GM19452 (cell line): Measurements from ENCODE around the gene PABPC1L.
"Not testable (repeated sequence)": the region's sequence is repeated elsewhere in the genome, so short reads cannot be mapped to it uniquely, and the experiment has no call there.

Source experiments
- ATAC-seq: cut with Tn5 transposase; IDR thresholded peaks from one replicate; pipeline ENCODE4 v1.9.1; 2021; ENCODE audit not compliant: unreplicated experiment

PABPC1L gene

DNA sequence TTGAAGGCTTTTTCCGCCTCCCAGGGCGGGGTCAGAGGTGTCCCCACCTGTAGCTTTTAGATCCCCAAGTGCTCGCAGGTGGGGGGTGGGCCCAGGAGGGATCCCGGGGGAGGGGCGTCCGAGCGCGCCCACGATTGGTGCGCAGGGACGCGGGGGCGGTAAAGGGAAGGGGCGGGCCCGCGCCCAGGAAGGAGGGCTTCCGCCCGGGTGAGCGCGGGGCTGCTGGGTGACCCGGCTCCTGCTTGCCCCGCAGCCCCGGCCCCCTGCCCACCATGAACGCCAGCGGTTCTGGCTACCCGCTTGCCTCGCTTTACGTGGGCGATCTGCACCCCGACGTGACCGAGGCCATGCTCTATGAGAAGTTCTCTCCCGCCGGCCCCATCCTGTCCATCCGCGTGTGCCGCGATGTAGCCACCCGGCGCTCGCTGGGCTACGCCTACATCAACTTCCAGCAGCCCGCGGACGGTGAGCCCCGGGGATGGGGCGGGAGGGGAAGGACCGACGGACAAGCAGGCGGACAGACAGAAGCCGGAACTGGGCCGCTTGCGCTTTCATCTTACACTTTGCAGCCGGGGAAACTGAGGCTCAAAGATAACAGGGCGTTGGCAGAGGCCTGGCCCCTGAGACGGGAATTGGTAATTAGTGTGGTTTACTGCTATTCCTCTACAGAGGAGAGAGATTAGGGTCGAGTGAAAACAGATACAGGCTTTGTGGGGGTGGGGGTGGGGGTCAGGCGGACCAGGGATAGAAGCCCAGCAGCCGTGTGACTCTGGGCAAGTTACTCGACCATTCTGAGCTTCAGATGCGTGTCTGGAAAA is at the start of gene PABPC1L:
Gene PABPC1L (plus strand): TSS at position 189 of the 818 bp plus-strand sequence. CDS start 84 bp downstream, at position 273.
- peak; percentile 88 for ATAC-seq

DNA sequence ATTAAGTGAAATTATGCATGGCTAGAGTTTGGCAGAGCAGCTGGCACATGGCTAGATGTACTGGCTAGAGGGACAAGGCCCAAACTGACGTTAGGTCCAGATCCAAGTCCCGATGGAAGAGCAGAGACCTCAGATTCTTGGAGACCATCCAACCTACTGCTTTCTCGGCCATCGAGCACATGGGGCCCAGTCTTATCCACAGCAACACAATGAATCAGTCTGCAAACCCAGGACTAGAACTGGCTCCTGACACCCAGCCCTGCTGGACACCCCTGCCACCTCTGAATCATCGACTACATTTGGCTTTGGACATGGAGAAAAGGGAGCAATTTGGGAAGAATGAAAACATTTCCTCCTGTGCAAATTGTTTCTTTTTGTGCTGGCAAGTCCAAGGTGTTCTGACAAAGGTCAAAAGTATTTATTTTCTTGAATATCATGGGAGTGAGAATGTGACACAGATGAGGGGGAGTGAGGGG is 48.3 kb upstream of the PABPC1L start:
- no peak for ATAC-seq

DNA sequence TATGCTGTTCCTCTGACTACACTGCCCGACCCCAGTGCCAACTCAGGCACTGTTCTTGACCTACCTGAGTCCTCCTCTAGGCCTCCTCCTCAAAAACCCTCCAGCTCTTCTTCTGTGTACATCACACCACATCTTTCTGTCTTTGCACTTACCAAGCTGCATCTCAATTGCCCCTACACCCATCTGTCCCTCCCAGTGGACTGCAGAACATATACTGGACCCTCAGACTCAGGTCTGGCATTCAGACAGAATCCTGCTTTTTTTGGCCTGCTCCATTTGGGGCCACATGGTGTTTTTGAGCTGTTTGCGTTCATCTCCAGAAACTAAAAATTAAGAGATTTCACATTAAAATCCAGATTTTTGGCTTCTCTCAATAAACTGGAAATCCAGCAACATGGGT is 47.6 kb upstream of the PABPC1L start:
- ATAC-seq: no peak

DNA sequence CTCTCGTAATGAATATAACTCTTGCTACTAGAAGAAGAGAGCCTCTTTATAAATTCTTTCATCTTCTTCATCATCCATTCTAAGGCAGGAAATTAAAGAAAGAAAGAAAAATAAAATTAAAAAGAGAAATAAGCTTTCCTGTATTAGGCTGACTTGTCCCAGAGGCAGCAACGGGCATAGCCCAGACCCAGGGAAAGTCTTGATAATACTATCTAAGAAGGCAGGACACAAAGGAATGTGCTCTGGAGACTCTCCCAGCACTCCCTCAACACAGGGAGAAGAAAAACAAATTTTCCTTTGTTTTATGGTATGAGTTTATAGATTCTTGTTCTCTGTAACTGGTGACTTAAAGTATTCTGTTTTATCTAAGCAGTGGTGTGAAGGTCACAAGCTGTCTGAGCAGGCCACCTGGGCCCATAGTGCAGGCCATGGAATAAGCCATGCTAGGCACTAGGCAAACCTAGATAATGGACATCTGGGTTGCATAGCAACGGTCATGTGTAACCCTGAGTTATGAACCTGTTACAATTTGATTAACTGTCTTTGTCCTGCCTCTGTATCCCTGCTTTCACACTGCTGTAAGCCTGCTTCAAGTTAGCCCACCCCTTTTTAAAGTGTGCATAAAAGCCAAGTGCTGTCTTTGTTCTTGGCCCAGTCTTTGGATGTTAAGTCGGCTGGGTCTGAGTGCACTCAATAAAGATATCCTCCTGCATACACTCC is 46.3 kb upstream of the PABPC1L start:
- ATAC-seq: not testable (repeated sequence)

DNA sequence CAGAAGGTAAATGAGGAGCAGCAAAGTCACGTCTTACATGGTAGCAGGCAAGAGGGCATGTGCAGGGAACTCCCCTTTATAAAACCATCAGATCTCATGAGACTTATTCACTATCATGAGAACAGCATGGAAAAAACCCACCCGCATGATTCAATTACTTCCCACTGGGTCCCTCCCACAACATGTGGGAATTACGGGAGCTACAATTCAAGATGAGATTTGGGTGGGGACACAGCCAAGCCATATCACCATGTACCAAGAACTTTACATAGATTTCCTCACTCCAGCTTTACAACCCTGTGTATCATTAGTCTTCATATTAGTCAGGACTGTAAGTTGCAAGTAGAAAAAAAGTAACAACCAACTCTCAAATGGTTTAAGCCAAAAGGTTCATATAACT is 45.4 kb upstream of the PABPC1L start:
- ATAC-seq: not testable (repeated sequence)

DNA sequence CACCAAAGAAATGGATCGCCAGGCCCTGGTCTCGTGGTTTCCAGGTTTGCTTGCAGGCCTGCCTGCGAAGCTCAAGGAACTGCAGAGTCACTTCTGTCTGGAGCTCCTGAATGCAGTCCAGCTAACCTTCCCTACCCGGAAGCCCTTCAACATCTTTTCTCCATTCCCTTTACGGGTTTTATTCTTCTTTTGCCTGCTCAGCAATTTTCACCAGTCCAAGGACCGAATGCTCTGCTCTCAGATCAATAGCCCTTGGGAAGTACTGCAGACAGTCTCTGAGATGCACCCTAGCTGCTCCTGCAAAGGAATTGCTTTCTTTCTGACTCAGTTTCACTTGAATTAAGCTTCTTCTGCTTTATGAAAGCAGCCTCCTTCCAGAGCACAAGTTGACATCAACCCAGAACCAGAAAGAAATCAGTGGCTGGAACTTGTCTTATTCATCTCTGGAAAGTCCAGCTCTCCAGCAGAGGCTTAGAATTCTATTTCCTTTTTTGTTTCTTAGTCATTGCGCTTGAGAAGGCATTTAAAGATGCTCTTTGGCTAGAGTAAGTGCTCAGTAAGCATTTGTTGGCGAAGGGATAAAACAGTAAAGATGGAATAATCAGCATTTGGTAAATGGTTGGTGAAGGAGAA is 43.0 kb upstream of the PABPC1L start:
- no peak for ATAC-seq

DNA sequence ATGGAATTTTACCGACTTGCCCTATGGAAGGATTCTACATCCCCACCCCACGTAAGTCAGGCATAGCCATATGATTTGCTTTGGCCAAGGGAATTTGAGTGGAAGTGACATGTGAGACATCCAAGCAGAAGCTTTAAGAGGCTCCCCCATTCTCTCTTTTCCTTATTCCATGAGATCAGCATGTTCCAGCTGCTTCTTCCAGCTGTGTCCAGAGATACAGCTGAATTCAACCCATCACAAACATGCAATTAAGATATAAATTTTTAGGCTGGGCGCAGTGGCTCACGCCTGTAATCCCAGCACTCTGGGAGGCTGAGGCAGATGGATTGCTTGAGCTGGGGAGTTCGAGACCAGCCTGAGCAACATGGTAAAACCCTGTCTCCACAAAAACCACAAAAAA is 40.4 kb upstream of the PABPC1L start:
- ATAC-seq: no peak

DNA sequence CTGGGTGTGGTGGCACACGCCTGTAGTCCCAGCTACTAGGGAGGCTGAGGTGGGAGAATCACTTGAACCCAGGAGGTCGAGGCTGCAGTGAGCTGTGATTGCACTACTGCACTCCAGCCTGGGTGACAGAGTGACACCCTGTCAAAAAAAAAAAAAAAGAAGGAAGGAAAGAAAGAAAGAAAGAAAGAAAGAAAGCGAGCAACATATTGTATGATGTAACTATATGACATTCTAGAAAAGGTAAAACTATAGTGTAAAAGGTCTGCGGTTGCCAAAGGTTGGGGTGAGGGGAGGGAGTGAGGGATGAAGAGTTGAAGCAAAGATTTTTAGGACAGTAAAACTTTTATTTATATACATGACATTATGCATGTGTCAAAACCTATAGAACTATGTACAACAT is 27.5 kb upstream of the PABPC1L start:
- not testable (repeated sequence) for ATAC-seq

DNA sequence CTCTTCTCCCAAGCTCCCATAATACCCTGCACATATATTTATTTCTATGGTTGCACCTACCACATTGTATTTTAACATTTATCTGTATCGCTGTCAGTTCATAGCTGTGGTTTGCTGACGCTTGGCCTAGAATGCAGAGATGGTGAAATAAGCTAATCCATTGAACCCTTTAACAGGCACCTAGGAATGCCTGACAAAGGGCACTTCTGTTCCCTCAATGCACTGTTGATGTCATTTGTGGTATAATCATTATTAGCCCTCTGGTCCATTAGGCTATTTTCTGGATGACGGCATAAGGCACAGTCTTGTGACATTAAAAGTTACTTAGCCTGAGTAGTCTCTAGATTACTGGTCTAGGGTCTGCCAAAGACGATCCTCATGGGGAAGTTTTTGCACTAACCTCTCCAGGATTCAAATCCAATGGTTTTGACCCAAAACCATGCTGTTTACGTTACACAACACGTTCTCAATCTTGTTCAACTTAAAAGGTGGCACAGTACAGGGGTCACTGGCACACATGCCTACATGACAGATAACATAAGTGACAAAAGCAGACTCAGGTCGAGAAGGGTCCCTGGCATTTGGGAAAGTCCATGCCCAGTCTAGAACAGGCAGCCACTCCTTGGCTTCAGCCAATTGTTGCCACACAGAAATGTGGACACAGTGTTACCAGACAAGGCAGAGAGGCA is 26.5 kb upstream of the PABPC1L start:
- ATAC-seq: no peak

DNA sequence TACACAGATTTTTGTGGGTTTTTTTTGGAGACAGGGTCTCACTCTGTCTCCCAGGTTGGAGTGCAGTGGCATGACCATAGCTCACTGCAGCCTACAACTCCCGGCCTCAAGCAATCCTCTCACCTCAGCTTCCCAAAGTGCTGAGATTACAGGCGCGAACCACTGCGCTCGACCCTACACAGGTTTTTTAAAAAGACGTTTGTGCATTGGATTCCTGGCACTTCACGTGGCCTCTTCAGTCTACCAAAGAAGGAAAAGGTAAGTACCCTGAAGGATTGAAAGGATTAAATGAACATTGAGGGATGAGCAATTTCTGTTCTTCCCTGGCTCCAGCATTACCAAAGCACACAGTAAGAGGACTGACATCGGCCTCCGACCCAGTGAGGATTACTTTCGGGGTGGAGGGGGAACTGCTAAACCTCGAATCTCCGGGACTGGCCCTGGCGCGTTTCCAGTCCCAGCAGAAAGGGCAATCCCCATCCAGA is 24.9 kb upstream of the PABPC1L start:
- no peak for ATAC-seq

DNA sequence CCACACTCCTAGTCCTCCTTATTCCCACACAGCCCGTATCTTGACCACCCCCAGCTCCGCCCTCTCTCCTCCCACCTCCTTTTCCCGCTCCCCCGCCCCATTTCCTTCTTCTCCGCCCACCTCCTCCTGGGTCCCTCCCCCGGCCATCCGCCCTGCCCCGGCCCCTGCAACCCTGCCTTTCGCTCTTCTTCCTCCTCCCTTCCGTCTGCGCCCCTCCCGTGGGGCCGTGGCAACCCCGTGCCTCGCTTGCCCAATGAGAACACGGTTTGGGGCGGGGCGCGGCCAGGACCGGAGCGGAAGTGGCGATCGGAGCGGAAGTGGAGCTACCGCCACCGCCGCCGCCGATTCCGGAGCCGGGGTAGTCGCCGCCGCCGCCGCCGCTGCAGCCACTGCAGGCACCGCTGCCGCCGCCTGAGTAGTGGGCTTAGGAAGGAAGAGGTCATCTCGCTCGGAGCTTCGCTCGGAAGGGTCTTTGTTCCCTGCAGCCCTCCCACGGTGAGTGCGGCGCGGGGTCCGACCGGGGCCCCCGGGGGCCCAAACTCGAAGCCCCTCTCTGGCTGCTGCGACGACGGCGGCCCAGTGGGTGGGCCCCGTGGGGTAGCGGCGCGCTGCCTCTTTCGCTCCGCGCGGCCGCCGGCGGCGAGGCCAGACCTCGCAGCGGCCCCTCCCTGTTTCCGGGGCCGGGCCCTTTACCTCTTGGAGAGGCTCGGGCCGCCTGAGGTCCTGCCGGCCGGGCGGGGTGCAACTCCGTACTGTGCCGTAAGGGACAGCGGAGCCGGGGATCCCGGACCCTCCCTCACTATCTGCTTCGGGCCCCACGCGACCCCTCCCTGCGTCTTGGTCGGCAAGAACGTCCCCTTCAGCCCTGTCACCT is 24.2 kb upstream of the PABPC1L start, which contains the start of gene YWHAB:
Gene YWHAB (plus strand): TSS at position 314 of the 874 bp plus-strand sequence. CDS start 15,829 bp downstream, outside the sequence.
- peak; percentile 93 for ATAC-seq

DNA sequence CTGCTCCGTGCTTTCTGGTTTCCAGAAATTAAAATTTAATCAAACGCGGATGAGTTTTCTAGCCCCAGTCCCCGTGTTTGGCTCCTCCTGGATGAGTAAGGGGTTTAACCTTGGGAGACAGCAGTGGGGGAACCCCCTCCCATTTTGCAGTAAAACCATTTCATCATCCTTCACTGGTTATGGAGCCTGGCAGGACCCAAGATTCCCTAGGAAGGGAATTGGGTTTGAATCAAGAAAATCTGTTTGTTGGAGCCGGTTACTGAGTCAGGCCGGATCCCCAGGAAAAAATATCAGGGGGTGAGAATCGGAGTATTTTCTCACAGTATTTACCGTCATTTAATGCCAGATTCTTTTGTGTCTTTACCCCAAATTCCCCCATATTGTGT is 23.6 kb upstream of the PABPC1L start:
- no peak for ATAC-seq

DNA sequence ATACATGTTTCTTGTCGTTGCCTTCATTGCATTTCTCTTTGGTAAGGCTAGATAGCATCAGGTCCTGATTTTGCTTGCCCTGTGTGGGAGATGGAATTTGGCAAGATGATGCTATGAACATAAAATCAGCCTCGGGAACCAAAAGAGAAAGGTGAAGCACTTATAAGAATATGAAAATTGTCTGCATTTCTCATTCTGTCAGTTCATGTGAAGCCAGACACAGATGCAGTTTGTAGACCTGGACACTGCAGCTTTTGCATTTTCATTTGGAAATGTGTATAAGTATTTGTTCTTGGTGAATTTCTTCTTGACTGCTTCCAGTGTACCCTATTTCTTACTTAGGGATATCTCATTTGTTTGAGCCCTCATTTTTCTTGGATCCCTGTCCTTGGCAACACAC is 23.0 kb upstream of the PABPC1L start:
- no peak for ATAC-seq

DNA sequence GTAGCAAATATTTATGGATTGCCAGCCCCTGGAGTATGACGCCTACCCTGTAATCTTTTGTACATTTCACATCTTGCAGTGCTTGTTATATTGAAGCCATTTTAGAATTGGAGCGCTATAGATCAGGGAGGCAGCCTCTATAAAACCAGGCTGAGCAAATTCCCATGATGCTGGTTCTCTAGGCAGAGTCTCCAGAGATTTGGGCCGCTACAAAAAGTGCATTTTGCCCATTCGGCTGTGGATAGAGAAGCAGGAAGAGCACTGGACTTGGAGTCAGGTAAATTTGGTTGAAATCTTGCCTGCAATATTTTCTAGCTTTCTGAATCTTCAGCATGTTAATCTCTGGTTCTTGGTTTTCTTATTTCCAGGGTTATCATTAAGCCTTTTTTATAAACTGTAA is 22.4 kb upstream of the PABPC1L start:
- ATAC-seq: no peak

DNA sequence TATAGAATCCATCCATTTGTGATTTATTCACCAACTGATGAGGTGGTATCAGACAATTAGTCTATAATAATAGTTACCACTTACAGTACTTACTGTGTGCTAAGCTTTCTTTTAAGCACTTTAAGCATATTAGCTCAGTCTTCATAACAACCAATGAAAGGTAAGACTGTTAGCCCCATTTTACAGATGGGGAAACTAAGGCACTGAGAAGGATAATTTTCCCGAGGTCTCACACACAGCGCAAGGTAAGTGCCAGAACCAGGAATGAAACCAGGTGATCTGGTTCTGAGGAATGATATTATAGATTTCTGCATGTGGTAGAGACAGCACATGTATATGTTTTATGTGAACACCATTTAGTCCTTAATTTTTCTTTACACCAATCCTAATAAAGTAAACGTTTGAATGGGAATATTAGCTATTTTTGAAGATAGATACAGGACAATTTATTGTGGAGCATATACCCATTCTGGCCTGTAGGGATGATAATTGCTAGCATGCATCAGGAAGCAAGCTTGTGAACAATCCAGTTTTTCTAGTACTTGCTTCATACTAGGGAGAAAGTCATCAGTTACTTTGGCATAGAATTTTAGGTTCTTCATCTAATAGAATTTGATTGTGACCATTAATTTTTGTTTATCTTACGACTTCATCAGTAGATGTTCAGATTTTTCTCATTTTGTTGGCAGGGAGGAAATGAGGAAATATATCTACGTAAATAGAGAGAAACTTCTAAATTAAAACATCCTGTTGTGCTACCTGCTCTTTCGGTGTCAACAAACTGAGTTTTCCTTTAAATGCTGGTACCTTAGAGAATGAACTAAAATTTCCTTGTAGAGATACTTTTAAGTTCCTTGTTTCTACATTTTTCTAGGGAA is 21.4 kb upstream of the PABPC1L start:
- no peak for ATAC-seq

DNA sequence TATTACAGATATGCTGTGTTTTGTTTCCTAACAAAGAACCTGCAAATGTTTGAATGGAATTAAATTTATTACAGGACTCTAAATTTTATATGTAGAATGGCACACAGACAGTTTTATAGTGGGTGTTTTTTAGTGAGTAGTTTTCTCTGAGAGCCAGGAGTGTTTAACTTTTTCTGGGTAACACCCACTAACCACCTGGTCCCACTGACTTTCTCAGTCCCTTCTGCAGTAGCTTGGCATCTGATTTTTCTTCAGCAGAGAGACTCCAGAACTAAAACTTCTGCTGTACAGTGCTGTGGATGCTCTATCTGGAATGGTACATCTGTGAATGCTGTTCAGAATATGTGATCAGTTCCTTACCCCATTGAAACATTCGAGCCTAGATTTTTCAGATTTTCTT is 18.0 kb upstream of the PABPC1L start:
- no peak for ATAC-seq

DNA sequence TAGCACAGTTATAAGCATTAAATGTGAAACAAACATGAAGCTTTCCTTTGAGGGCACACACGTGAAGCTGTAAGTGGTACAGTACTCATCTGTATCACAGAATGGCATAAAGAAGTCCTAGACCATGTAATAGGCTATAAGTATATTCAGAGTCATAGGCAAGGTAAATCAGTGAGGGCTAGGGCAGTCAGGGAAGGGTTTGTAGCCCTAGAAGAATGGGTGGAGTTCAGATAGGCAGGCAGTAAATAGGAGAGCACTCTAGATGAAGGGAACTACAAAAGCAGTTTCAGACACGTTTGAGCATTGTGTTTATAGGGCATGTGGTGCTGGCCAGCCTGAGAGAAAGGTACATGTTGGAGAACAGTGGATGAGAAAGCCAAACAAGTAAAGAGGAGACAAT is 14.9 kb upstream of the PABPC1L start:
- ATAC-seq: no peak

DNA sequence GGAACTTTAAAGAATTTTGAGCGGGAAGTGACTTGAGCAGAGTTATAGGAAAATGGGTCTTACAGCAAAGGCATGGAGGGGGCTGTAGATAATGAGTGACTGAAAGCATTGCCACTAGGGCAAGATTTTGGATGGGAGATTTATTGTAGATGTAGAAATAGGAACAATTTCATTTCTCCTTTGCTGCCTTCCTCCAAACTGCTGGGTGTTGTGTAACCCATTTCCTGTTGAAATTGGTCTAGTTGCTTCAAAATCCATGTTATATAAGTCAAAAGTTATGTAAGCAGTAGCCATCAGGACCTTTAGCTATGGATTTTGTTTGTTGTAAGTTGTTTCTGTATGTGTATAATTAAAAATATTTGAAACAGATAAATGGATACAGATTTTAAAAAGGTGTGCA is 13.3 kb upstream of the PABPC1L start:
- ATAC-seq: no peak

DNA sequence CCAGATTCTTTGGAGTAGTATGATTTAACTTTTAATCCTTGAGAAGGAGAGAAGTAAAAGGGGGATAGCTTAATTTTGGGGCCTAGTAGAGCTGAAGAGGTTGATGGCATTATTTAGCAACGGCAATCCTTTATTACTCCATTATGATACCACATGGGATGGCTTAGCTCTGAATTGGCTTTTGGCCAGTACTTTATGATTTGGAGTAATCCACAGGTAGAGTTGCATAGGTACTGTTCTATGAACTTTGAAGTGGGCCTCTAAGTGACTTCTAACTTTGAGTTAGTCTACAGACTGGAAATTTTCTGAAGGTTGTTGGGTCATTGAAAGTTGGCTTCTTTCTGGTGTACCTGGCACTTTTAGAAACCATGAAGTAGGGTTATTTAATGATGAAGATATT is 12.7 kb upstream of the PABPC1L start:
- no peak for ATAC-seq
